Jurkat, Clone E6-1 (cell line): ENCODE measurements around the gene RNF135. TPM values are rescaled to one million over a fixed set of nuclear protein-coding genes. Genes with fewer than 3 reads are reported as not detected.
"Not testable (repeated sequence)": the region's sequence is repeated elsewhere in the genome, so short reads cannot be mapped to it uniquely, and the experiment has no call there.

Source experiments
- DNase-seq: peaks from one replicate; pipeline ENCODE4 v3.0.0-alpha.2; 2011; ENCODE audit warnings: low read depth, low spot score
- H3K4me3 ChIP-seq: 2 replicates; pipeline ENCODE4 v1.5.1; 2011; ENCODE audit warnings: mild to moderate bottlenecking, low read length, control low read depth, moderate library complexity
- polyA plus RNA-seq: library from polyadenylated mRNA; unstranded; fragments of >200 nt; gene quantifications from one replicate; pipeline ENCODE4 v1.2.1, GENCODE V29; 2012; ENCODE audit warnings: missing spikeins; ENCODE audit not compliant: insufficient read length, insufficient read depth

Gene RNF135
- polyA plus RNA-seq, result not detected

- no peak within 1 kb of the TSS for H3K4me3 ChIP-seq
- no peak for DNase-seq
Observed at GRCh38 chr17:30970831-30971567, at the start of gene RNF135. Gene RNF135 (plus strand): TSS chr17:30971039. CDS start chr17:30971074, 35 bp downstream.

GRCh38 chr17:30921544-30922196, 49.2 kb upstream of the RNF135 start, which contains the start of gene ADAP2:
Gene ADAP2 (plus strand): TSS chr17:30921945. CDS start chr17:30922015, 70 bp downstream.
- DNase-seq, result no peak

GRCh38 chr17:30922235-30923030, 48.4 kb upstream of the RNF135 start:
- no peak for DNase-seq

More at GRCh38 chr17:30921544-30922196, 49.2 kb upstream of the RNF135 start, which contains the start of gene ADAP2:
- H3K4me3 ChIP-seq, result no peak within 1 kb of the TSS

DNA sequence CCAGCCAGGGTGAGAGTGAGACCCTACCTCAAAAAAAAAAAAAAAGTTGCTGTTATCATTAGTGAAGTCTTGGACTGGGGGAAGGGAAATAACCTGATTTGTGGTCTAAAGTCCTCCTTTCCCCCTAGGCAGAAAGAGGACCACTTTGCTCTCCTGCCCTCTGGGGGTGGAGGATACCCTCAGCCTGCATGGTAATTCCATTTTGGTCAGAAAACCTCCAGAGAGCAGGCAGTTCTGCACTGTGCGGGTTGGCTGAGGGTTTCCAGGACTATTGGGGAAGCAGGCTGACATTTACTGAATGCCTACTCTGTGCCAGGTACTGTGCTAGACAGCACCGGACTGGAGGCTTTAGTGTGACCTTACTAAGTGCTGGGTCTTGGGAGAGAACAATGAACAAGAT, 46.5 kb upstream of the RNF135 start:
- DNase-seq, result no peak
- H3K4me3 ChIP-seq, result no peak overlapping the region

More at GRCh38 chr17:30922235-30923030, 48.4 kb upstream of the RNF135 start:
- no peak overlapping the region for H3K4me3 ChIP-seq

- no peak overlapping the region for H3K4me3 ChIP-seq
- no peak for DNase-seq
Observed at GRCh38 chr17:30926516-30926915, 44.3 kb upstream of the RNF135 start.

- H3K4me3 ChIP-seq, result no peak overlapping the region
- DNase-seq, result no peak
Observed at GRCh38 chr17:30927756-30928155, 43.1 kb upstream of the RNF135 start.

DNA sequence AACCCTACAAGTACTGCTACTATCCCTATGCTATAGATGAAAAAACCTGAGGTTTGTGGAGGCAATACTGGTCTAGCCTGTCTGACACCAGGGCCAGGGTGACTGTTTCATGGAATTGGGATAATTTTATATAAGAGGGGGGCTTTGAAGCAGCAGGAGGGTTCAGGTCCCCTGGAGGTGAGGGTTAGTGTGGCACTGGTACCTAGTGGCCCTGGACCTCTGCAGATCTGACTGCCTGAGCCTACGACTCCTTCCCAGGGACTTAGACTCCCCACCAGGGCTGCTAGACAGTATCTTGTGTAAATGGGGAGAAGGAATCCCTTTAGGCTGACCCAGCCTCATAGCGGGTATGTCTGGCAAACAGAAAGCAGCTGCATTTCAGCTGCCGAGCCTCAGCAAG, 42.3 kb upstream of the RNF135 start:
- DNase-seq, result no peak
- H3K4me3 ChIP-seq, result no peak overlapping the region

DNA sequence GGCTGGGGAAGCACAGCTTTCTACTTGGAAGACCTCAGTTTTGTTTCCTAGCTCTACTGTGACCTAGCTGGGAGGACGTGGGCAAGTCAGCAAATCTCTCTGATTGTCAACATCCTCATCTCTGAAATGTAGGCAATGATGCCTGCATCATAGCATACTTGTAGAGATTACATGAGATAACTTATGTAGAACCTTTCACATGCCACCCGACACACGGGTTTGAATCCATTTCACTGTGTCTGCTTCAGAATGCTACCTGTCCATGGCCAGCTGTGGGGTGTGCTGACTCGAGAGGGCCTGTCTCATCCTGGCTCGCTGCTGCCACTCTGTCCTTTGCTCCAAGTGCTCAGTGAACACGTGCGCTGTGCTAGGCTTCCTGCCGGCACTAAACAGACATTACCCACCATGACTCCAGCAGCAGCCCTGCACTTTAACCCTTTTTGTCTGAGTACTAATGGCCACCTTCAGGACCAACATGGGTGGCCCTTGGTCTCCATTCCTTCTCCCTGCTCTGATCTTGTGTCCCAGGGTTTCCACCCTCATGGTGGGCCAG, 41.7 kb upstream of the RNF135 start:
- no peak overlapping the region for H3K4me3 ChIP-seq
- no peak for DNase-seq

DNA sequence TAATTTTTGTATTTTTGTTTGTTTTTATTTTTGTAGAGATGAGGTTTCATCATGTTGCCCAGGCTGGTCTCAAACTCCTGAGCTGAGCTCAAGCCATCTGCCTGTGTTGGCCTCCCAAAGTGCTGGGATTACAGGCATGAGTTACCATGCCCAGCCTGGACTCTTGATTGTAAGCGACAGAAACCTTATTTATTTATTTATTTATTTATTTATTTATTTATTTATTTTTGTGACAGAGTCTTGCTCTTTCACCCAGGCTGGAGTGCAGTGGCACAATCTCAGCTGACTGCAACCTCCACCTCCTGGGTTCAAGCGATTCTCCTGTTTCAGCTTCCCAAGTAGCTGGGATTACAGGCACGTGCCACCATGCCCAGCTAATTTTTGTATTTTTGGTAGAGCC, 41.0 kb upstream of the RNF135 start:
- DNase-seq, H3K4me3 ChIP-seq: not testable (repeated sequence)

DNA sequence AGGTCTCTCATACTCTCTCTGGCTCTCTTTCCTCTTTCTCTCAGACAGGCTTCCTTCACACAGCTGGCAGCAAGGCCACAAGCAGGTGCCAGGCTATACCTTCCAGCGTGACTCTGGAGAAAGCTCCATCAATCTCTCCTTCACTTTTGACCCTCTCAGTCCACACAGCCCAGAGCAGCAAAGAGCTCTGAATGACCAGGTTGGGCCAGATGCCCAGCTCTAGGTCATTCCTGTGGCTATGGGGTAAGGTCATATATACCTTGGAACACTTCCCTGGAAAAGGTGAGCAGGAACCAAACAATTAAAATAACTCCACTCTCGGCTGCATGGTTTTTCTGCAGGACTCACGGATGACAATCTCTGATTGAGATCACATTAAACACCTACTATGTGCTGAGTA, 40.3 kb upstream of the RNF135 start:
- no peak for DNase-seq
- no peak overlapping the region for H3K4me3 ChIP-seq

- not testable (repeated sequence) for DNase-seq, H3K4me3 ChIP-seq
Observed at GRCh38 chr17:30931582-30931981, 39.3 kb upstream of the RNF135 start.

- no peak overlapping the region for H3K4me3 ChIP-seq
- DNase-seq, result no peak
Observed at GRCh38 chr17:30933966-30934365, 36.9 kb upstream of the RNF135 start.

DNA sequence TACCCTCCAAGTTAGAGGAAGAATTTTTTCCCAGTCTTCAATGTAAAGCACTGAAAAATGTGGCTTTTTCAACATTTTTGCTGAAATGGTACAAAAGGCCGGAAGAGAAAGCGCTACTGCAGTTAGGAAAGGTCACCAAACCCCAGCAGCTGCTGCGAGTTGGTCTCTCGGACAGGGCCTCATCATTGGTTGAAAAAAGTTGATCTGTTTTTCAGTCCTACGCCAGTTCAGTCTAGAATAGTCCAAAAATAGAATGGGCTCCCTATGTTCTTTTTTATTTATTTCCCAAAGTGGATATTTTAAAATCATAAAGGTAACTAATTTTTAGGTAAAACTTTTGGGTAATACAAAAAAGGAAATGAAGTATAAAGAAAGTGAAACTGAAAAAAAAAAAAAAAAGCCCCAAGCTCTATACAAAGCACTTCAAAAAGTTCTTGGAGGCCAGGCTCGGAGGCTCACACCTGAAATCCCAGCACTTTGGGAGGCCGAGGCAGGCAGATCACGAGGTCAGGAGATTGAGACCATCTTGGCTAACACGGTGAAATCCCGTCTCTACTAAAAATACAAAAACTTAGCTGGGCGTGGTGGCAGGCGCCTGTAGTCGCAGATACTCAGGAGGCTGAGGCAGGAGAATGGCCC, 31.7 kb upstream of the RNF135 start:
- no peak for DNase-seq

DNA sequence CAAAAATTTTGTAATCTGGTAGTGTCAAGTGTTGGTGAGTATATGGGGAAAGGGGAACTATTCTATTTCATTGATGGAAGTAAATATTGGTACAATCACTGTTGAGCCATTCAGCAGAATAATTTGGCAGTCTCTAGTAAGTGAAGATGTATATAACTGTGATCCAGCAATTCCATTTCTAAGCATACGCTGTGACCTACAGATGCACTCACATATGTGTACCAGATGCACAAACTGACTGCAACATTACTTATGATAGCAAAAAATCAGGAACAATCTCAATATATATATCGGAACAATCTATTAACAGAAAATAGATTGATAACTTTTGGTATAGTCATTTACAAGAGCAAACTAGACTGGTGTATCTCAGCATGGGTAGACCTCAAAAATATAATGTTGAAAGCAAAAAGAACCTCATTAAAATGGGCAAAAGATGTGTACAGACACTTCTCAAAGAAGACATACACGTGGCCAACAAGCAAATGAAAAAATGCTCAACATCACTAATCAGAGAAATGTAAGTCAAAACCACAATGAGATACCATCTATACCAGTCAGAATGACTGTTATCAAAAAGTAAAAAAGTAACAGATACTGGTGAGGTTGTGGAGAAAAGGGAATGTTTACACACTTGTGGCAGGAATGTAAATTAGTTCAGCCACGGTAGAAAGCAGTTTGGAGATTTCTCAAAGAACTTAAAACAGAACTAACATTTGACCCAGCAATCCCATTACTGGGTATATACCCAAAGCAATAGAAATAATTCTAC, 28.3 kb upstream of the RNF135 start:
- H3K4me3 ChIP-seq, result no peak overlapping the region
- DNase-seq, result peak; percentile 7

More for the DNA sequence above, 31.7 kb upstream of the RNF135 start:
- no peak overlapping the region for H3K4me3 ChIP-seq

GRCh38 chr17:30947796-30948195, 23.0 kb upstream of the RNF135 start:
- H3K4me3 ChIP-seq, result no peak overlapping the region
- no peak for DNase-seq

DNA sequence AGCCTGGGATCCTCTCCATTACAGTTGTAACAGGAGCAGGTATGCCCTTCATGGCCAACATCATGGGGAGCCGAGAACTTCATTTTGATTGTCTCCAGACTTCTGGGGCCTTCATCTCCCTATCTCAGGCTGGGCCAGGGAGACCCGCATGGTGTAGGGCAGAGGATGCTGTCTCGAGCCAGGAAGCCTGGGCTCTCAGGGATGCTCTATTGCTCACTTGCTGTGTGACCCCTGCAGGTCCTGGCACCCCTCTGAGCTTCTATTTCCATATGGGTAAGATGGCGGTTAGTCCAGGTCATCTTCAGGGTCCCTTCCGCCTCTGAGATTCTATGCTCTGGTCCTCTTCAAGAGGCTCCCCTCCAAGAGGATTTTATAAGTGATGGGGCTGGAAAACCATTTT, 20.6 kb upstream of the RNF135 start:
- no peak overlapping the region for H3K4me3 ChIP-seq
- DNase-seq, result no peak

DNA sequence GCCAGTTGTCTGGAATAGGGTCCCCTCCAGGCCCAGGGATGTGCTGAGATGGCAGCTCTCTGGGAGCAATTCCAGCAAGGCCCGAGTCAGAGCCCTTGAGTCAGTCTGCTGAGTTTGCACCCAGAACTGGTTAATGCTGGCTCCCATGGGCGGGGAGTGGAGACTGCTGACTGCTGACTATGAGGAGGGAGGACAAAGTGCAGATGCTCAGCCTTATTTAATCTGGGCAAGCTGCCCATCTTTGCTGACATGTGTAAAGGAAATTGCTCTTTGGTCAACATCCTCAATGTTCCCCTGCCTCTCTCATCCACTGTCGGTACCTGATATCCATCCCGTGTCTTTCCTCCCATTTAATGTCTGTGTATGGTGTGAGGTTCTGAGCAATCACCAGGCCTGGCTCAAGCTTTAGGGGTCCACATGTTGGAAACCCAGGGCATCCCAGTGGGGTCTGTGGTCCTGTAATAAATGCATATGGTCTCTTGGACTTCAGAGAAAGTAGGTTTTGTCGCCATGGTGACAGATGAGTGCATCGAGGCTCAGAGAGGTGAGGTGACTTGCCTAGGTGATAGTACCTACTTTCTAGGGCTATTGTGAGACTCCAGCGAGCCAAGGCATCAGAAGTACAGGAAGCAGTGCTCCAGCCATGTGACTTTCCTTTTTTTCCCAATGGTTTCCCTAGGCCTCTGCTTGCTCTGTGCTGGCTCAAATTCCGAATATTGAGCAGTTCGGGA, 20.0 kb upstream of the RNF135 start:
- H3K4me3 ChIP-seq, result no peak overlapping the region
- no peak for DNase-seq
